Stimulated activated effector memory CD8-positive, alpha-beta T cell treated with anti-CD3 and anti-CD28 coated beads, Interleukin-12 subunit alpha, Interleukin-12 subunit beta, amount 100 ng/mL, for 72 hours (primary cell): ENCODE measurements around the gene SIGLEC5.

ENCODE experiments used
- ATAC-seq: fragments of 150-1000 bp; cut with Tn5 transposase; 2 replicates; pipeline ENCODE4 v1.10.0; 2021
- DNase-seq, 2 donors: peaks; one replicate each; pipeline ENCODE4 v3.0.0; 2021 to 2022; ENCODE audit warnings: low spot score in 2 of 2
- H3K27ac Mint-ChIP-seq: one replicate; pipeline ENCODE4 v1.8.0; 2022; ENCODE audit warnings: mild to moderate bottlenecking, mixed read lengths
- H3K36me3 Mint-ChIP-seq: one replicate; pipeline ENCODE4 v1.8.0; 2022; ENCODE audit warnings: mild to moderate bottlenecking, mixed read lengths
- H3K4me1 Mint-ChIP-seq: one replicate; pipeline ENCODE4 v1.8.0; 2022; ENCODE audit warnings: mixed read lengths
- H3K4me3 Mint-ChIP-seq: one replicate; pipeline ENCODE4 v1.8.0; 2022; ENCODE audit warnings: mild to moderate bottlenecking, mixed read lengths
- H3K9me3 Mint-ChIP-seq: one replicate; pipeline ENCODE4 v1.8.0; 2022; ENCODE audit warnings: mixed read lengths

SIGLEC5 gene

DNA sequence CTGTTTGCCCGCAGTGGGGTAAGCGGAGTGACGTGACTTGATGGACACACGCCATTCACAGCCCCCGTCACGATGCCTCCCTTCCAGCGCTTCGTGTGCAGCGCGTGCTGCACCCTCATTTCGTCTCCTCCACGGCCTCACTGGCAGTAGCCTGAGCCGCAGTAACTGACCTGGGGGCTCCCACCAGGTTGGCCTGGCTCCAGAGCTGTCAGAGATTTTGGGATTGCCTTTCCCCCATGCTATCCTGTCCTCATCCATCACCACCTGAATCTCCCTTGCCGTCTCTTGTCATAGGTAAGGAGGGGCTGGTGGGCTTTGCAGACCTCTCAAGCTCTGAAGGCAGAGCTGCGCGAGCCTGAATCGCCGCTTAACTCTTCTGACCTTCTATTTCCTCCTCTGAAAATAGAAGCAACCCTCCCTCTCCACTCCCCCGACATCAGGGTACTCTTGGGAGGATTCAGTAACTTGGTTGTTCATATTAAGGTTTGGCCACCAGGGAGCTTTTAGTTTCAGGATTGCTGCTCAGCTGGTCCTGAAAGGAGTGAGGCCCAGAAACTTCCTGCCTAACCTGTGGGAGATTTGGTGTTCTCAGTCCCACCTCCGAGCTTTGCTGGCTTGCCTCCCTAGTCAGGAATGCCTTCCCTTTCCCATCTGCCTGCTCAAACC, 27.9 kb downstream of the SIGLEC5 start:
- Mint-ChIP-seq H3K4me3 (no peak overlapping the region), H3K4me1 (peaks cover 7% of the 10 kb centered on the region), H3K36me3 (no peaks in the 10 kb centered on the region), H3K27ac (no peak overlapping the region), H3K9me3 (peaks cover 2% of the 10 kb centered on the region)
- ATAC-seq (no peak), DNase-seq (no peak)

- no peaks in the 10 kb centered on the region for H3K36me3 Mint-ChIP-seq
- no peak overlapping the region for H3K27ac Mint-ChIP-seq
- peaks cover 2% of the 10 kb centered on the region for H3K9me3 Mint-ChIP-seq
- peak; percentile 56 for ATAC-seq
- no peak for DNase-seq
- no peaks in the 10 kb centered on the region for H3K4me1 Mint-ChIP-seq
- peak overlapping the region; percentile 42 for H3K4me3 Mint-ChIP-seq
Observed at GRCh38 chr19:51600940-51601580, 29.1 kb downstream of the SIGLEC5 start.

DNA sequence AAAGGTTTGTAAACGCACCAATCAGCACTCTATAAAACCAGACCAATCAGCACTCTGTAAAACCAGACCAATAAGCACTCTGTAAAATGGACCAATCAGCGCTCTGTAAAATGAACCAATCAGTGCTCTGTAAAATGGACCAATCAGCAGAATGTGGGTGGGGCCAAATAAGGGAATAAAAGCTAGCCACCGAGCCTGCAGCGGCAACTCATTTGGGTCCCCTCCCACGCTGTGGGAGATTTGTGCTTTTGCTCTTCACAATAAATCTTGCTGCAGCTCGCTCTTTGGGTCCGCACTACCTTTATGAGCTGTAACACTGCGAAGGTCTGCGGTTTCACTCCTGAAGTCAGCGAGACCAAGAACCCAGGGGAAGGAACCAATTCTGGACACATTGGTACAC, 31.1 kb downstream of the SIGLEC5 start:
- DNase-seq (no peak), ATAC-seq (no peak)
- H3K4me3 Mint-ChIP-seq, result no peak overlapping the region
- peaks cover 6% of the 10 kb centered on the region for H3K9me3 Mint-ChIP-seq
- peaks cover 9% of the 10 kb centered on the region for H3K36me3 Mint-ChIP-seq
- no peak overlapping the region for H3K27ac Mint-ChIP-seq
- peaks cover 14% of the 10 kb centered on the region for H3K4me1 Mint-ChIP-seq

- ATAC-seq, result no peak
- Mint-ChIP-seq H3K4me3 (no peak overlapping the region), H3K9me3 (peaks cover 5% of the 10 kb centered on the region), H3K4me1 (peaks cover 22% of the 10 kb centered on the region), H3K27ac (no peak overlapping the region), H3K36me3 (peaks cover 11% of the 10 kb centered on the region)
- no peak for DNase-seq
Observed at GRCh38 chr19:51598159-51598915, 31.9 kb downstream of the SIGLEC5 start.

DNA sequence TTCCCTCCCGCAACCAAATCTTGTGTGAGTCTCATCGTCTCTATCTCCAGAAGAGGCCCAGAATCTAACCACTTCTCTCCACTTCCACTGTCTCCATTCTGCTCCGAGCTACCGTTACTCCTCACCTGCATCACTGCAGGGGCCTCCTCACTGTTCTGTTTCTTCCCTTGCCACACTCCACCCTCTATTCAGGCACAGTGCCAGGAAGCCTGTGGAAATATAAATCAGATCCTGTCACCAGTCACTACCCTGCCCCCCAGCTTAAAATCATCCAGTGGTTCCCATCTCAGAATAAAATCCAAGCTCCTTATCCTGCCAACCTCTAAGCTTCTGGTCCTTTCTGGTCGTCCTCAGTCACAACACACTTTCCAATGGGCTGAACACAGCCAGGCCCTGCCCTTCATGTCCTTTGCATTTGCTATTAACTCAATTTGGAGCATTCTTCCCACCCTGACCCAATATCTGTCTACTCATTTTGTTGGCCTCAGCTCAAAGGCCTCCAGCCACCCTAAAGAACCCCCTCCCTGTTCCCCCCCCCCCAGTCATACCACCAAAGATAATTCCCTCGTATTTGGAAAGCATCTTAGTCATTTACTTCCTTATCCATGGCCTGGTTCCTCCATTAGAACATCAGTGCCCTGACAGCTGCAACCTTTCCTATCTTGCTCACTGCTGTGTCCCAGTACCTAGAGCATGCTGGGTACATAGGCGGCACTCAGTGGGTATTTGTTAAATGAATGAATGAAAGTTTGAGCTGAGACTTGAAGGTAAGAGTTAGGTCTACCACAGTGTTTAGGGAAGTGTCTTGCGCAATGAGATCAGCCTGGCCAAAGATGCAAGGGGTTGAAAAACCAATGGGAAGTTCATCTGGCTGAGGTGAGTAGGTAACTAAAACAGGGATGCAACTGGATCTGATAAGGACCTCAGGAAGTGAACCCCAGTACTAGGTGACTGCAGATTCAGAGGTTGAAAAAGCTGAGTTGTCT, 34.7 kb downstream of the SIGLEC5 start:
- Mint-ChIP-seq H3K27ac (peak overlapping the region; percentile 87), H3K9me3 (peaks cover 3% of the 10 kb centered on the region), H3K36me3 (peaks cover 11% of the 10 kb centered on the region), H3K4me1 (peaks cover 25% of the 10 kb centered on the region), H3K4me3 (peak overlapping the region; percentile 94)
- no peak for ATAC-seq
- no peak for DNase-seq

GRCh38 chr19:51594774-51595109, 35.5 kb downstream of the SIGLEC5 start:
- Mint-ChIP-seq H3K4me1 (peaks cover 25% of the 10 kb centered on the region), H3K27ac (peak overlapping the region; percentile 87), H3K36me3 (peaks cover 11% of the 10 kb centered on the region), H3K4me3 (peak overlapping the region; percentile 94), H3K9me3 (peaks cover 3% of the 10 kb centered on the region)
- DNase-seq, result no peak
- peak; percentile 4 for ATAC-seq

- Mint-ChIP-seq H3K4me3 (peak overlapping the region; percentile 94), H3K27ac (peak overlapping the region; percentile 87), H3K36me3 (peaks cover 11% of the 10 kb centered on the region), H3K4me1 (peaks cover 25% of the 10 kb centered on the region), H3K9me3 (peaks cover 6% of the 10 kb centered on the region)
- peak; percentile 93 to 97 for DNase-seq
- peak; percentile 99 for ATAC-seq
Observed at GRCh38 chr19:51593969-51594773, 36.0 kb downstream of the SIGLEC5 start.

DNA sequence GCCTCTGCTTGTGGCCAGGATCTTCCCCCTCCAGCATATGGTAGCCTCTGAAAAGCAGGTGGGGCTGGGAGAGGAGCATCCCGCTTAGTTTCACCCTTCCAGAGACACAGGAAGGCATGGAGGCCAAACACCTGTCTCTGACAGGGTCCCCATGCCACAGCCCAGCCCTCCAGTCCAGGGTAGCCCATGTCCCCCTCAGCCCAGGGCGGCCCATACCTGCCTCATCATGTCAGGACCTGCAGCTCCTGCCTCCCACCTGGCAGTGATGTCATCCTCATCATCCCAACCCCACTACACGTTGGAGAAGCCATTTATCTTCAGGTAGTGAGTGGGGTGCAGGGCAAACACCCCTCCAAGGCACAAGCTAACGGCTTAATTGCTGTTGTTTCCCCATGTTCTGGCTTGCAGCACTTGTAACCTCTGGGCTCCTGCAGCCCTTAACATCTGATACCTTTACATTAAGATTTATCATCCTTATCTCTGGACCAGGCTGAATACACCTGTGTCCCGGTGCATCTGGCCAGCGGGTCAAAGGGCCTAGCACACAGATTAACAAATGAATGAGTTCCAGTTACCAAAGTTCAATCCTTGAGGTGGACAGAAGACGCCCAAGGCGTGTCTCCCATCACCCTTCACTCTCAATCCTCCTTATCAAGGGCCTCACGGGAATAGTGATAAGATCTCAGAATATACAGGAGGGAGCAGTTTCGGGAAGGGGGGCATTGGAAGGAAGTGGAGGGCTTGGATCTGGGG, 36.9 kb downstream of the SIGLEC5 start:
- ATAC-seq, result no peak
- peaks cover 25% of the 10 kb centered on the region for H3K4me1 Mint-ChIP-seq
- DNase-seq, result no peak
- peaks cover 11% of the 10 kb centered on the region for H3K36me3 Mint-ChIP-seq
- peak overlapping the region; percentile 94 for H3K4me3 Mint-ChIP-seq
- H3K27ac Mint-ChIP-seq, result no peak overlapping the region
- H3K9me3 Mint-ChIP-seq, result peaks cover 6% of the 10 kb centered on the region

DNA sequence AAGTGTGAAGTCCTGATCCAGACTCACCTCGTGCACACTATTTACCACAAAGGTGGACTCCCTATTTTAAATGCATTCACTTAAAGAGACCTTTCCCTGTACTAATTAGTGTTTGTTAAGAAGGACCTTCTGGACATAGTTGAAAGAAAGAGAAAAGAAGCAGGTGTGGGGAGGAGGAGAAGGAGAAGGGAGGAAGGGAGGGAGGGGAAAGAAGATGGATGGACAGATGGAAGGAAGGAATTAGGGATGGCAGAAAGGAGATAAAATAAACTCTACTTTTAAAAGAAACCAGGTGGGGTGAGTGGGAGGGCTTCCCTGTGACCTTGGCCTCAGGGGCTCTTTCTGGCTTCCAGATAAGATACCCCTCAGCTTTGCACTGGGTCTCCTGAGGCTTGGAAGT, 37.7 kb downstream of the SIGLEC5 start:
- H3K36me3 Mint-ChIP-seq, result peaks cover 11% of the 10 kb centered on the region
- ATAC-seq (no peak), DNase-seq (no peak)
- H3K9me3 Mint-ChIP-seq, result peaks cover 6% of the 10 kb centered on the region
- no peak overlapping the region for H3K27ac Mint-ChIP-seq
- peaks cover 25% of the 10 kb centered on the region for H3K4me1 Mint-ChIP-seq
- peak overlapping the region; percentile 94 for H3K4me3 Mint-ChIP-seq

DNA sequence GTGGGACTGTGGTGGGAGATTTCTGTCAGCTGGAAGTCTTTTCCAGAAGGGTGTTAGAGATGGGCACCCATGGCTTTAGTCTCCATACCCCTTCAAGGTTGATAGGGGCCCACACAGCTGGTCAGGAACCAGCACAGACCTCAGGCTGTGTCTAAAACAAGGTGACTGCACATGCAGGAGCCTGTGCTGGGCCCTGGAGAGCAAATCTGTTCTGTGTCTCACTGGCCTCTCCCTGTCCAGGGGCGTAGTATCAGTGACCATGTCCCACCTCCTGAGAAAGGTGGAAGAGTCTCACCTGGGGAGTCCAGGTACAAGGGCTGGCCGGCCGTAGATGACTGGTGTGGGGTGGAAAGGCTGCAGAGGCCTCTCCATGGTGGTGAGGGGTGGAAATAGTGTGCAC, 39.8 kb downstream of the SIGLEC5 start:
- no peak for ATAC-seq
- Mint-ChIP-seq H3K4me1 (peaks cover 25% of the 10 kb centered on the region), H3K36me3 (peaks cover 22% of the 10 kb centered on the region), H3K4me3 (no peak overlapping the region), H3K27ac (no peak overlapping the region), H3K9me3 (peaks cover 20% of the 10 kb centered on the region)
- no peak for DNase-seq

DNA sequence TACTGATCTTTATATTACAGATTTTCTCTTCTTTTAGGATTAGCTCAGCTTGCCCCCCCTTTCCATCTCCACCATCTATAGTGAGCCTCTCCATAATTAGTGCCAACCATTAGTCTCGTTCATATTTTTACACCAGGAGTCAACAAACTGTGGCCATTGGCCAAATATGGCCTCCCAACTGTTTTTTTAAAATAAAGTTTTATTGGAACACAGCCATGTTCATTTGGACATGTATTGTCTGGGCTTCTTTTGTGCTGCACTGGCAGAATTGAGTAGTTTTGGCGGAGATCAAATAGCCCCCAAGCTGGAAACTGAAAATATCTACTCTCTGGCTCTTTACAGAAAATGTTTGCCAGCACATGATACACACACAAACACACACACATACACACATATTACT, 40.7 kb downstream of the SIGLEC5 start:
- Mint-ChIP-seq H3K4me3 (no peak overlapping the region), H3K4me1 (peaks cover 16% of the 10 kb centered on the region), H3K9me3 (peaks cover 22% of the 10 kb centered on the region), H3K36me3 (peaks cover 26% of the 10 kb centered on the region), H3K27ac (no peak overlapping the region)
- no peak for ATAC-seq
- no peak for DNase-seq

- DNase-seq, result no peak
- H3K4me3 Mint-ChIP-seq, result no peak overlapping the region
- no peak overlapping the region for H3K27ac Mint-ChIP-seq
- ATAC-seq, result no peak
- H3K4me1 Mint-ChIP-seq, result no peaks in the 10 kb centered on the region
- peaks cover 30% of the 10 kb centered on the region for H3K9me3 Mint-ChIP-seq
- H3K36me3 Mint-ChIP-seq, result peaks cover 41% of the 10 kb centered on the region
Observed at GRCh38 chr19:51587264-51588191, 42.7 kb downstream of the SIGLEC5 start.

- Mint-ChIP-seq H3K27ac (no peak overlapping the region), H3K36me3 (peaks cover 48% of the 10 kb centered on the region), H3K9me3 (peaks cover 30% of the 10 kb centered on the region), H3K4me3 (no peak overlapping the region), H3K4me1 (no peaks in the 10 kb centered on the region)
- ATAC-seq (peak; percentile 51), DNase-seq (no peak)
Observed at GRCh38 chr19:51586799-51587198, 43.4 kb downstream of the SIGLEC5 start.
